ENCODE results near the gene NOXA1.

The NOXA1 gene

DNA sequence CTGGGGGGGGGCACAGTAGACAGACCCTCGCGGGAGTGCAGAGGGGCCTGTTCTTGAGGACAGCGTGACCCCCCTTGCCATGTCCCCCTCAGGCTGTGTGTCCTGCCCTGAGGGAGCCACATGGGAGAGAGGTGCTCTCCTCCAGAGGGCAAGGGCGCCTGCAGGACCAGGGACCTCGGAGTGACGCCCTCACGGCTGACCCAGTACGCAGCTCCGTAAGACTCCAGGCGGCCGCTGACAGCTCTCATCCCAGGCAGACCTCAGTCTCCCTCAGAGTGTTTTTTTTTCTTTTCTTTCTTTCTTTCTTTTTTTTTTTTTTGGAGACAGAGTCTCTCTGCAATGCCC, 27.6 kb upstream of the NOXA1 start:
- H3K4me3 ChIP-seq (ENCODE audit: low read depth, low read length): no peak overlapping the region
- DNase-seq (ENCODE audit: low read depth): no peak
- TF ChIP-seq, protein P1, sequence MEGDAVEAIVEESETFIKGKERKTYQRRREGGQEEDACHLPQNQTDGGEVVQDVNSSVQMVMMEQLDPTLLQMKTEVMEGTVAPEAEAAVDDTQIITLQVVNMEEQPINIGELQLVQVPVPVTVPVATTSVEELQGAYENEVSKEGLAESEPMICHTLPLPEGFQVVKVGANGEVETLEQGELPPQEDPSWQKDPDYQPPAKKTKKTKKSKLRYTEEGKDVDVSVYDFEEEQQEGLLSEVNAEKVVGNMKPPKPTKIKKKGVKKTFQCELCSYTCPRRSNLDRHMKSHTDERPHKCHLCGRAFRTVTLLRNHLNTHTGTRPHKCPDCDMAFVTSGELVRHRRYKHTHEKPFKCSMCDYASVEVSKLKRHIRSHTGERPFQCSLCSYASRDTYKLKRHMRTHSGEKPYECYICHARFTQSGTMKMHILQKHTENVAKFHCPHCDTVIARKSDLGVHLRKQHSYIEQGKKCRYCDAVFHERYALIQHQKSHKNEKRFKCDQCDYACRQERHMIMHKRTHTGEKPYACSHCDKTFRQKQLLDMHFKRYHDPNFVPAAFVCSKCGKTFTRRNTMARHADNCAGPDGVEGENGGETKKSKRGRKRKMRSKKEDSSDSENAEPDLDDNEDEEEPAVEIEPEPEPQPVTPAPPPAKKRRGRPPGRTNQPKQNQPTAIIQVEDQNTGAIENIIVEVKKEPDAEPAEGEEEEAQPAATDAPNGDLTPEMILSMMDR (IDR thresholded peaks at IDR 0.05; ENCODE audit: low read depth, low read length, missing control alignments): no peak

DNA sequence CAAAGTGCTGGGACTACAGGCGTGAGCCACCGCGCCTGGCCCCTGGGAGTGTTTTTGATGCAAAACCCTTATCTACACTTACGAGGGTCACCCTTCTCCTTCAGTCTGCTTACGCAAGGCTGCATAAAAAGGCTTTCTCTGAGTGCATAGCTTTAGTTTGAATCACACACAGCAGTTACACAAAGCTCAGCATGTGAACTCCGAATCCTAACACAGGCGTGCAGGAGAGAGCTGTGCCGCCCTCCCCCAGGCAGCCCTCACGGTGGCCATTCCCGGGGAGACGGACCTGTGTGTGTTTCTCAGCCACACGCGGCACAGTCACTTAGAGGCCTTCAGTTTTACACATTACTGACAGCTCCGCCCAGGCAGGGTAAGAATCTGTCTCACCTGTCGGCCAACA, 27.0 kb upstream of the NOXA1 start:
- no peak overlapping the region for H3K4me3 ChIP-seq (ENCODE audit: low read depth, low read length)
- TF ChIP-seq, protein P1 (IDR thresholded peaks at IDR 0.05; ENCODE audit: low read depth, low read length, missing control alignments): no peak
- no peak for DNase-seq (ENCODE audit: low read depth)

DNA sequence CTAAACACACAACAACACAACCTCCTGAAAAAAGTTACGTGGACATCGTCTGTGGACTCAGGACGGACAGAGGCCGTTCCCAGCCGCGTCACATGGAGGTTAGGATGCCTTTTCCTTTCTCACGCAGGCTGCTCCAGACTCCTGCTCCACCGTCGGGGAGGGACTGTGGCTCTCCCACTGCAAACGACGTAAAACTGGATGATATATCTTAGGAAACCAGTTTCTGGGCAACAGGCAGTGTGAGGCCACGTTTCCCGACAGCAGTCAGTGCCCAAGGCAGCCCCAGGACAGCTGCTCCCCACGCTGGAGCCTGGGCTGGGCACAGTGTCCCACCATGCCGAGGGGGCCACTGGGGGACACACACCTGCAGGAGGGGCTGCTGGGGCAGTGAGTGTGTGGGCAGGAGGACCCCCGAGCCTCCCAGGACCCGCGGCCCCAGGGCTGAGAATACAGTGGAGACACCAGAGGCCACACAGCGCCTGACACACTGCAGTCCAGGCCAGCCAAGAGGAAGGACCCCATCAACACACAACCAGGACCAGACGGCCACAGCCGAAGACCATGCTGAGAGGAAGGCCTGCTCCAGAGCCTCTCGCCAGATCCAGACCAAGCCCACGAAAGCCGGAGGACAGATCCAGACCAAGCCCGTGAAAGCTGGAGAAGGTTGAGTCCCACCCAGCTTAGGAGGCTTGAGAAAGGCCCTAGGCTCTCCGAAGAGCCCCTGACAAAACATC, 26.4 kb upstream of the NOXA1 start:
- H3K4me3 ChIP-seq (ENCODE audit: low read depth, low read length): no peak overlapping the region
- no peak for DNase-seq (ENCODE audit: low read depth)
- TF ChIP-seq, protein P1 (IDR thresholded peaks at IDR 0.05; ENCODE audit: low read depth, low read length, missing control alignments): no peak

DNA sequence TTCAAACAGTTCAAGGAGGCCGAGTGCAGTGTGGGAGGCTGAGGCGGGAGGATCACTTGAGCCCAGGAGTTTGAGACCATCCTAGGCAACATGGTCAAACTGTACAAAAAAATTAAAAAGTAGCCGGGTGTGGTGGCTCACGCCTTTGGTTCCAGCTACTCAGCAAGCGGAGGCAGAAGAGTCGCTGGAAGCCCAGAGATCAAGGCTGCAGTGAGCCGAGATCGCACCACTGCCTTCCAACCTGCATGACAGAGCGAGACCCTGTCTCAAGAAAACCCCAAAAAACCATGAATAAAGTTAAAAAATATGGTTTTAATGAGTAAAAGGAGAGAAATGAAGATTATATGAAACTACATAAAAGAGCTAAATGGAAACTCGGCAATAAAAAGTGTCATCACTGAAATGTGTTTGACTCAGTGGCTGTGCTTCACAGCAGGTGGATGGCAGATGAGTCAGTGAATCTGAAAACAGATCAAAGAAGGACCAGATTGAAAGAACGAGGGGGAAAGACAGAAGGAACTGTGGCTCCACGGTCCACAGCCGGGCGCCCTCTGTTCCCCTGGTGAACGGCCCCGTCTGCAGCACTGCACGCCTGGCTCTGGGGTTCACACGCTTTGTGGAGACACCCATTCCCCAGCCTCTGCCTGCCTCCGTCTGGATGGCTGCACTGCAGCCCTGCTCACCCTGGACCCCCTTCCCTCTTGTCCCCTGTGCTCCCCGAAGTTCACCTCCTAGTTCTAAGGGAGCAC, 25.3 kb upstream of the NOXA1 start:
- DNase-seq (ENCODE audit: low read depth): no peak
- no peak overlapping the region for H3K4me3 ChIP-seq (ENCODE audit: low read depth, low read length)
- TF ChIP-seq, protein P1 (IDR thresholded peaks at IDR 0.05; ENCODE audit: low read depth, low read length, missing control alignments): no peak

DNA sequence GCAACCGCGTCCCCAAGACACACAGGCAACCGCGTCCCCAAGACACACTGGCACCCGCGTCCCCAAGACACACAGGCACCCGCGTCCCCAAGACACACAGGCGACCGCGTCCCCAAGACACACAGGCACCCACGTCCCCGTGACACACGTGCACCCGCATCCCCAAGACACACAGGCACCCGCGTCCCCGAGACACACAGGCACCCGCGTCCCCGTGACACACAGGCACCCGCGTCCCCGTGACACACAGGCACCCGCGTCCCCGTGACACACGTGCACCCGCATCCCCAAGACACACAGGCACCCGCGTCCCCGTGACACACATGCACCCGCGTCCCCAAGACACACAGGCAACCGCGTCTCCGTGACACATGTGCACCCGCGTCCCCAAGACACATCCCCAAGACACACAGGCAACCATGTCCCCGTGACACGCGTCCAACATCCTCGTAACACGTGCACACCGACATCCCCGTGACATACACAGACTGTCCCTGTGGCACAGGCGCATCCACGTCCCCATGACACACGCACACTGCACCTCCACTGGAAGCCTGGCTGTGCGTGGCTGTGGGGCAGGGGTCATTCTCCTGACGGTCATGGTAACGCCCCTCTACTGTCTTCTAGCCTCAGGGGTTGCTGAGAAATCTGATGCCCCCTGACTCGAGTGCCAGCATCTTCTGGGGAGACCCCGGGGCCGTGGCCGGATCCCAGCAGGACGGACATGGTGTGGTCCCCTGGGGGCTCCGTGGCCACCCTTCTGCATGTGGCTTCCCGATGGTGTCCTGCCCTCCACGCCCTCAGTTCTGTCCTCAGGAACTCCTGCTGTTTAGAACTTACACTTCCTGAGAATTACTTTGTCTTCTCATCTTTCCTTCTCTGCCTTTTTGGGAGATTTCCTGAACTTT, 24.4 kb upstream of the NOXA1 start:
- no peak for DNase-seq (ENCODE audit: low read depth)
- no peak overlapping the region for H3K4me3 ChIP-seq (ENCODE audit: low read depth, low read length)
- TF ChIP-seq, protein P1 (IDR thresholded peaks at IDR 0.05; ENCODE audit: low read depth, low read length, missing control alignments): no peak

DNA sequence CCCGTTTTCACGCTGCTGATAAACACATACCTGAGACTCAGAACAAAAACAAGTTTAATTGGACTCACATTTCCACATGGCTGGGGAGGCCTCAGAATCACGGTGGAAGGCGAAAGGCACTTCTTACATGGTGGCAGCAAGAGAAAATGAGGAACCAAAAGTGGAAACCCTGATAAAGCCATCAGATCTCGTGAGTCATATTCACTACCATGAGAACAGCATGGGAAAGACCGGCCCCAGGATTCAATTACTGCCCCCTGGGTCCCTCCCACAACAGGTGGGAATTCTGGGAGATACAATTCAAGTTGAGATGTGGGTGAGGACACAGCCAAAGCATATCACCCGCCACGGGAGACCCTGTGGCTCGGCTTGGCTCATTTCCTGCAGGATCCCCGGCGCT, 20.4 kb upstream of the NOXA1 start:
- DNase-seq (ENCODE audit: low read depth): no peak
- no peak overlapping the region for H3K4me3 ChIP-seq (ENCODE audit: low read depth, low read length)
- TF ChIP-seq, protein P1 (IDR thresholded peaks at IDR 0.05; ENCODE audit: low read depth, low read length, missing control alignments): no peak
